K562 (cell line): ENCODE results near the gene CENPU. TPM values are rescaled to one million over a fixed set of nuclear protein-coding genes. Genes with fewer than 3 reads are reported as not detected.

Experiments
- BMI1 ChIP-seq: fragments of 150-350 bp; IDR thresholded peaks from 2 replicates; pipeline ENCODE4 v1.6.1; 2014; ENCODE audit warnings: low read length
- COPS2 ChIP-seq: fragments of 450-650 bp; conservative IDR thresholded peaks from 2 replicates; pipeline ENCODE4 v1.6.1; 2016; ENCODE audit warnings: mild to moderate bottlenecking, moderate library complexity
- ELF1 ChIP-seq: fragments of 200-800 bp; sonication (Bioruptor generic); IDR thresholded peaks from 2 replicates; pipeline ENCODE4 v1.6.1; 2016; ENCODE audit warnings: missing genetic modification characterization, missing compliant biosample characterization
- ESRRA ChIP-seq: fragments of 450-650 bp; IDR thresholded peaks from 2 replicates; pipeline ENCODE4 v1.6.1; 2014; ENCODE audit warnings: low read depth, mild to moderate bottlenecking, moderate library complexity, borderline replicate concordance
- GTF2B ChIP-seq: IDR thresholded peaks from 2 replicates; pipeline ENCODE4 v1.6.1; 2011; ENCODE audit not compliant: insufficient read length; ENCODE audit errors: extremely low read depth
- HCFC1 ChIP-seq: IDR thresholded peaks from 2 replicates; pipeline ENCODE4 v1.6.1; 2012; ENCODE audit warnings: low read depth, low read length, improper control_type of control experiment
- JUNB ChIP-seq: fragments of 450-650 bp; formaldehyde crosslinking; conservative IDR thresholded peaks from 2 replicates; pipeline ENCODE4 v1.4.0; 2020; ENCODE audit warnings: mild to moderate bottlenecking
- MNT ChIP-seq, 2 experiments: fragments of 450-650 bp; conservative IDR thresholded peaks; 2 replicates each; pipeline ENCODE4 v1.6.1; 2017; ENCODE audit warnings: mild to moderate bottlenecking in 2 of 2, moderate library complexity in 2 of 2
- MTA2 ChIP-seq: fragments of 450-650 bp; IDR thresholded peaks from 2 replicates; pipeline ENCODE4 v1.6.1; 2016; ENCODE audit warnings: low read depth
- NKRF ChIP-seq: fragments of 450-650 bp; IDR thresholded peaks from 2 replicates; pipeline ENCODE4 v1.6.1; 2016; ENCODE audit warnings: borderline replicate concordance
- SIN3B ChIP-seq: fragments of 450-650 bp; IDR thresholded peaks from 2 replicates; pipeline ENCODE4 v1.6.1; 2017; ENCODE audit warnings: low read depth, mild to moderate bottlenecking, moderate library complexity
- SIRT6 ChIP-seq: IDR thresholded peaks from one replicate; pipeline ENCODE4 v1.6.1; 2012; ENCODE audit warnings: low read depth, mild to moderate bottlenecking, control low read depth, inconsistent platforms, low read length, moderate library complexity
- TEAD2 ChIP-seq: fragments of 450-650 bp; IDR thresholded peaks from 2 replicates; pipeline ENCODE4 v1.6.1; 2016; ENCODE audit warnings: missing genetic modification characterization, control low read depth, missing compliant biosample characterization
- THRAP3 ChIP-seq: fragments of 450-650 bp; IDR thresholded peaks from 2 replicates; pipeline ENCODE4 v1.6.1; 2016; ENCODE audit warnings: mild to moderate bottlenecking, inconsistent platforms, borderline replicate concordance
- VEZF1 ChIP-seq: fragments of 200-800 bp; sonication (Bioruptor generic); IDR thresholded peaks from 2 replicates; pipeline ENCODE4 v1.6.1; 2017; ENCODE audit warnings: missing genetic modification characterization, missing compliant biosample characterization
- ZBTB5 ChIP-seq: fragments of 450-650 bp; IDR thresholded peaks from 2 replicates; pipeline ENCODE4 v1.6.1; 2017; ENCODE audit warnings: antibody characterized with exemption
- ZNF740 ChIP-seq, 3 experiments: fragments of 200-800 bp in 1 of 3; sonication (Bioruptor generic) in 1 of 3; sonication (generic) in 1 of 3; formaldehyde crosslinking in 1 of 3; IDR thresholded peaks; 2 replicates each; pipeline versions ENCODE4 v1.6.1 to v1.8.0; 2016 to 2022; ENCODE audit warnings: mild to moderate bottlenecking in 2 of 3, missing compliant biosample characterization in 2 of 3, missing genetic modification characterization in 2 of 3, missing genetic modification reagents in 1 of 3
- ZSCAN29 ChIP-seq: fragments of 450-650 bp; IDR thresholded peaks from 2 replicates; pipeline ENCODE4 v1.6.1; 2017
- polyA plus RNA-seq, 8 experiments: library from polyadenylated mRNA; depleted of rRNA in 4 of 8; stranded (reverse) in 5 of 8; unstranded in 3 of 8; fragments of >200 nt; fragmentation: Nextera tagmentation in 2 of 8; fragmentation: Illumina TruSeq in 1 of 8; extraction: Ambion mirVana in 2 of 8; extraction: Trizol in 1 of 8; gene quantifications; 2 replicates each; pipeline versions ENCODE4 v1.2.1 to v1.2.3, GENCODE V29; 2011 to 2014; ENCODE audit warnings: inconsistent platforms in 1 of 8, missing spikeins in 1 of 8
- total RNA-seq, 7 experiments: library from RNA; depleted of rRNA in 6 of 7; stranded (reverse); fragments of >200 nt in 6 of 7; fragmentation: Illumina TruSeq in 2 of 7; extraction: Trizol in 2 of 7; gene quantifications; 2 replicates each; pipeline versions ENCODE4 v1.2.1 to v1.2.3, GENCODE V29; 2011 to 2021; ENCODE audit warnings: low replicate concordance in 1 of 7

Gene CENPU
- total and polyA plus RNA-seq, 9 of the 15 experiments (the other 6 are each of a cell fraction or from before 2014, with no cell fraction given) = 39.4 to 98.7 (median 84.3) TPM

GRCh38 chr4:184733654-184734524 is at the start of gene CENPU (continued):
- TF ChIP-seq BMI1 = 0 out of 2 replicates have a peak, but pooled peaks have one; percentile 12
- peak; percentile 45; the same call in 1 of the 2 replicates for TF ChIP-seq TEAD2 (tag)
- TF ChIP-seq SIRT6 = no peak
- TF ChIP-seq ELF1 (tag) = peak; percentile 78
- TF ChIP-seq COPS2 = no peak
- TF ChIP-seq JUNB (CRISPR knock-in tag) = no peak
- TF ChIP-seq ZSCAN29 = peak; percentile 96
- TF ChIP-seq MNT (conservative IDR thresholded peaks at IDR 0.05) = peak; percentile 99
- TF ChIP-seq ESRRA = peak; percentile 77; the same call in 1 of the 2 replicates
- peak; percentile 62; the same call in 1 of the 2 replicates for TF ChIP-seq SIN3B
- no peak for TF ChIP-seq GTF2B
- TF ChIP-seq ZBTB5 = peak; percentile 69; the same call in 1 of the 2 replicates
- TF ChIP-seq ZNF740 (CRISPR knock-in tag; IDR thresholded peaks at IDR 0.05) = peak; percentile 83
- TF ChIP-seq ZNF740 (tag; IDR thresholded peaks at IDR 0.05) = no peak
- peak; percentile 99 for TF ChIP-seq THRAP3
- peak; percentile 78 for TF ChIP-seq VEZF1 (CRISPR knock-in tag)
- peak; percentile 7; the same call in 1 of the 2 replicates for TF ChIP-seq NKRF
- TF ChIP-seq MTA2 = no peak
- TF ChIP-seq HCFC1 = peak; percentile 74
